IMR-90 (cell line): Measurements from ENCODE around the gene DIP2C. TPM values are rescaled to one million over a fixed set of nuclear protein-coding genes. Genes with fewer than 3 reads are reported as not detected.

Source experiments
- ATAC-seq: fragments of 200-7000 bp; cut with Tn5 transposase; 2 replicates; pipeline ENCODE4 v1.9.1; 2020; ENCODE audit warnings: low read depth, mild to moderate bottlenecking, moderate library complexity
- BruUV-seq: library from RNA; stranded (reverse); fragments of 400-500 nt; replicated peaks from 2 replicates; lab custom pipeline; 2021; lab: Mats Ljungman, UMichigan
- CTCF ChIA-PET: fragments of 300-600 bp; formaldehyde crosslinking; extraction: SDS; loops from one replicate; lab custom pipeline; 2021; ENCODE audit warnings: antibody characterized with exemption; lab: Yijun Ruan, JAX
- POLR2A ChIA-PET: fragments of 300-600 bp; sonication (Branson Sonifier 250); formaldehyde crosslinking; loops from one replicate; lab custom pipeline; 2022; ENCODE audit warnings: antibody characterized with exemption; ENCODE audit not compliant: unreplicated experiment; lab: Charles Lee
- DNase-seq: peaks from one replicate; pipeline ENCODE4 v3.0.0; 2013
- H2AFZ ChIP-seq: replicated peaks from 2 replicates; pipeline ENCODE3; 2013; ENCODE audit warnings: low read length, mild to moderate bottlenecking; ENCODE audit not compliant: poor library complexity
- H2AK5ac ChIP-seq: 2 replicates; pipeline ENCODE4 v1.6.1; 2013; ENCODE audit warnings: low read depth, low read length, inconsistent platforms
- H2AK9ac ChIP-seq: replicated peaks from 2 replicates; pipeline ENCODE3; 2013; ENCODE audit warnings: mild to moderate bottlenecking, low read depth, low read length, moderate library complexity; ENCODE audit not compliant: poor library complexity
- H2BK120ac ChIP-seq: 2 replicates; pipeline ENCODE4 v1.6.1; 2013; ENCODE audit warnings: low read depth, low read length, inconsistent platforms
- H2BK15ac ChIP-seq: 3 replicates; pipeline ENCODE4 v1.6.1; 2013; ENCODE audit warnings: low read depth, low read length, inconsistent platforms
- H2BK20ac ChIP-seq: 2 replicates; pipeline ENCODE4 v1.6.1; 2013; ENCODE audit warnings: low read depth, mild to moderate bottlenecking, inconsistent platforms, low read length, moderate library complexity
- H2BK5ac ChIP-seq: 2 replicates; pipeline ENCODE4 v1.6.1; 2013; ENCODE audit warnings: mild to moderate bottlenecking, low read depth, low read length, inconsistent platforms; ENCODE audit not compliant: poor library complexity, severe bottlenecking
- H3K14ac ChIP-seq: replicated peaks from 2 replicates; pipeline ENCODE4 v1.6.1; 2013; ENCODE audit warnings: low read depth, low read length, inconsistent platforms
- H3K18ac ChIP-seq: 2 replicates; pipeline ENCODE4 v1.6.1; 2013; ENCODE audit warnings: low read depth, low read length, control low read depth
- H3K23ac ChIP-seq: 2 replicates; pipeline ENCODE4 v1.6.1; 2013; ENCODE audit warnings: low read depth, low read length, inconsistent platforms
- H3K27ac ChIP-seq: 2 replicates; pipeline ENCODE4 v1.5.1; 2013; ENCODE audit warnings: mild to moderate bottlenecking, control low read depth, low read length; ENCODE audit not compliant: insufficient read depth
- H3K27me3 ChIP-seq: 2 replicates; pipeline ENCODE4 v1.6.1; 2013; ENCODE audit warnings: low read length; ENCODE audit not compliant: control insufficient read depth, insufficient read depth
- H3K36me3 ChIP-seq: 2 replicates; pipeline ENCODE4 v1.6.1; 2013; ENCODE audit warnings: low read length, mixed read lengths; ENCODE audit not compliant: control insufficient read depth, insufficient read depth
- H3K4ac ChIP-seq: 2 replicates; pipeline ENCODE4 v1.6.1; 2013; ENCODE audit warnings: low read depth, low read length, inconsistent platforms
- H3K4me1 ChIP-seq: 2 replicates; pipeline ENCODE4 v1.6.1; 2013; ENCODE audit warnings: low read length, mixed read lengths; ENCODE audit not compliant: control insufficient read depth, insufficient read depth
- H3K4me2 ChIP-seq: 2 replicates; pipeline ENCODE4 v1.6.1; 2013; ENCODE audit warnings: low read depth, mild to moderate bottlenecking, control low read depth, low read length, moderate library complexity
- H3K4me3 ChIP-seq: 2 replicates; pipeline ENCODE4 v1.5.1; 2013; ENCODE audit warnings: low read depth, mild to moderate bottlenecking, control low read depth, low read length, moderate library complexity; ENCODE audit not compliant: insufficient read depth
- H3K56ac ChIP-seq: 2 replicates; pipeline ENCODE4 v1.6.1; 2013; ENCODE audit warnings: low read length, inconsistent platforms; ENCODE audit not compliant: insufficient read depth; ENCODE audit errors: extremely low read depth
- H3K79me1 ChIP-seq, 2 experiments: 2 replicates each; pipeline ENCODE4 v1.6.1; 2013; ENCODE audit warnings: low read length in 2 of 2, inconsistent platforms in 1 of 2, low read depth in 1 of 2
- H3K9ac ChIP-seq: 2 replicates; pipeline ENCODE4 v1.6.1; 2013; ENCODE audit warnings: low read depth, low read length, control low read depth
- H3K9me1 ChIP-seq: 2 replicates; pipeline ENCODE4 v1.6.1; 2013; ENCODE audit warnings: low read length, inconsistent platforms; ENCODE audit not compliant: insufficient read depth
- H3K9me3 ChIP-seq: 2 replicates; pipeline ENCODE4 v1.6.1; 2013; ENCODE audit warnings: low read length; ENCODE audit not compliant: control insufficient read depth, insufficient read depth
- H4K20me1 ChIP-seq: 2 replicates; pipeline ENCODE4 v1.6.1; 2013; ENCODE audit warnings: low read length, inconsistent platforms; ENCODE audit not compliant: insufficient read depth
- H4K5ac ChIP-seq: 2 replicates; pipeline ENCODE4 v1.6.1; 2013; ENCODE audit warnings: mild to moderate bottlenecking, low read depth, low read length, control low read depth
- H4K8ac ChIP-seq, 2 experiments: 2 replicates each; pipeline ENCODE4 v1.6.1; 2013; ENCODE audit warnings: low read depth in 2 of 2, low read length in 2 of 2, control low read depth in 1 of 2, inconsistent platforms in 1 of 2
- H4K91ac ChIP-seq: 2 replicates; pipeline ENCODE4 v1.6.1; 2013; ENCODE audit warnings: low read depth, low read length, inconsistent platforms; ENCODE audit not compliant: insufficient read depth
- BHLHE40 ChIP-seq: fragments of 150-350 bp; IDR thresholded peaks from 2 replicates; pipeline ENCODE4 v1.6.1; 2016; ENCODE audit warnings: mild to moderate bottlenecking, low read depth, low read length
- CEBPB ChIP-seq: IDR thresholded peaks from 2 replicates; pipeline ENCODE4 v1.6.1; 2012; ENCODE audit warnings: low read depth, low read length, improper control_type of control experiment
- CHD1 ChIP-seq: IDR thresholded peaks from 2 replicates; pipeline ENCODE4 v1.6.1; 2012; ENCODE audit warnings: low read depth, low read length, improper control_type of control experiment
- ELK1 ChIP-seq: fragments of 150-350 bp; IDR thresholded peaks from 2 replicates; pipeline ENCODE4 v1.6.1; 2016; ENCODE audit warnings: low read depth, mild to moderate bottlenecking, low read length, moderate library complexity, borderline replicate concordance
- FOS ChIP-seq: fragments of 150-350 bp; IDR thresholded peaks from 2 replicates; pipeline ENCODE4 v1.6.1; 2016; ENCODE audit warnings: low read depth, low read length
- MAFK ChIP-seq: IDR thresholded peaks from 2 replicates; pipeline ENCODE4 v1.6.1; 2012; ENCODE audit warnings: low read depth, low read length, improper control_type of control experiment
- MAZ ChIP-seq: IDR thresholded peaks from 2 replicates; pipeline ENCODE4 v1.6.1; 2012; ENCODE audit warnings: low read depth, mild to moderate bottlenecking, low read length, improper control_type of control experiment, moderate library complexity, borderline replicate concordance
- MXI1 ChIP-seq: IDR thresholded peaks from 2 replicates; pipeline ENCODE4 v1.6.1; 2012; ENCODE audit warnings: low read depth, mild to moderate bottlenecking, low read length, moderate library complexity, borderline replicate concordance
- NFE2L2 ChIP-seq: fragments of 150-350 bp; IDR thresholded peaks from 2 replicates; pipeline ENCODE4 v1.6.1; 2016; ENCODE audit warnings: low read depth, mild to moderate bottlenecking, low read length
- POLR2A ChIP-seq: IDR thresholded peaks from 2 replicates; pipeline ENCODE4 v1.6.1; 2012; ENCODE audit warnings: mild to moderate bottlenecking, low read depth, low read length
- RAD21 ChIP-seq: IDR thresholded peaks from 2 replicates; pipeline ENCODE4 v1.6.1; 2012; ENCODE audit warnings: low read length, improper control_type of control experiment
- RCOR1 ChIP-seq: IDR thresholded peaks from 2 replicates; pipeline ENCODE4 v1.6.1; 2012; ENCODE audit warnings: mild to moderate bottlenecking, low read length, improper control_type of control experiment; ENCODE audit not compliant: insufficient replicate concordance
- RFX5 ChIP-seq: IDR thresholded peaks from 2 replicates; pipeline ENCODE4 v1.8.0; 2012; ENCODE audit warnings: low read depth, mild to moderate bottlenecking, low read length, moderate library complexity
- SMC3 ChIP-seq: fragments of 150-350 bp; IDR thresholded peaks from 2 replicates; pipeline ENCODE4 v1.6.1; 2016; ENCODE audit warnings: low read depth, mild to moderate bottlenecking, antibody characterized with exemption, low read length, moderate library complexity
- WGBS, 2 experiments: methylation state at CpG; one replicate each; pipeline versions ENCODE4 v1.1.5 to v1.1.7; 2013; ENCODE audit warnings: missing lambda C conversion rate in 2 of 2; ENCODE audit not compliant: insufficient read length in 1 of 2; ENCODE audit errors: extremely low coverage in 2 of 2; 5-methylcytosine and 5-hydroxymethylcytosine counted together
- dilution Hi-C: fragments of 300-500 bp; cut with HindIII; formaldehyde crosslinking; loops from one replicate; pipeline ENCODE4 v1.14.3; 2018; ENCODE audit warnings: low sequenced_read_pairs; ENCODE audit not compliant: unreplicated experiment
- in situ Hi-C: fragments of 300-500 bp; cut with MboI; formaldehyde crosslinking; loops from 3 replicates; pipeline ENCODE4 v1.14.3; 2019; ENCODE audit warnings: low sequenced_read_pairs, inconsistent platforms, mixed read lengths
- intact Hi-C: fragments of 100-400 bp; cut with micrococcal nuclease; formaldehyde crosslinking; loops from 2 replicates; pipeline ENCODE4 v1.10.0; 2022
- polyA plus RNA-seq, 3 experiments: library from polyadenylated mRNA; depleted of rRNA; stranded (reverse); fragments of >200 nt; gene quantifications; 2 replicates each; pipeline ENCODE4 v1.2.3, GENCODE V29; 2012; ENCODE audit warnings: low replicate concordance in 1 of 3
- total RNA-seq: library from RNA; depleted of rRNA; stranded (reverse); fragments of >200 nt; gene quantifications from 2 replicates; pipeline ENCODE4 v1.2.3, GENCODE V29; 2012
- TF ChIP-seq, protein P1 (sequence below): conservative IDR thresholded peaks from 2 replicates; pipeline ENCODE4 v1.5.1; 2012; ENCODE audit warnings: mild to moderate bottlenecking, low read depth, low read length, improper control_type of control experiment
- TF ChIP-seq, protein P2 (sequence below): fragments of 150-350 bp; IDR thresholded peaks from 2 replicates; pipeline ENCODE4 v1.6.1; 2017; ENCODE audit warnings: mild to moderate bottlenecking, antibody characterized with exemption, low read length, low read depth

DIP2C gene
- total and polyA plus RNA-seq, 2 of the 4 experiments (the other 2 are of a cell fraction) = 8.6 to 17.3 TPM

DNA sequence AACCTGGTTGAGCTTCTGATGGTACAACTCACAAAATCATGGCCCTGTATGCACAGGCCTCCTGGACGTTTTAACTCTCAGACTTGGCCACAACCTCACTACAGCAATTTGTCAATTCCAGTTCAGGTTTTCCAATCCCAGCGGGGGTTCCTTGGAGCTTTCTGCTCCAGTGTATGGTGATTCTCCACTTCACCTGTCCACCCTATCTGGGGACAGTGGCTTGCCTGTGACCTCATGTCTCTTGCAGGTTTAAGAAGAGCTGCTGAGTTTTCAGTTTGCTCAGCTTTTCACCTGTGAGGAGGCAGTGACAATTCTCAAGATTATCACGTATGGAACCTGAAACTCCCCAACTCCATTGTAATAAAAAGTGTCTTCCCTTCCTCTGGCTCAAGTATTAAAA lies 254.1 kb downstream of the DIP2C start:
- ATAC-seq = no peak
- Histone ChIP-seq H4K20me1 (no peaks in the 10 kb centered on the region; the same call in 1 of the 2 replicates), H4K5ac (no peak overlapping the region), H3K9me3 (no peaks in the 10 kb centered on the region), H3K23ac (no peak overlapping the region), H3K36me3 (peaks cover 9% of the 10 kb centered on the region), H3K9me1 (peaks cover 10% of the 10 kb centered on the region), H3K27ac (no peak overlapping the region), H2BK5ac (no peak overlapping the region), H3K27me3 (no peaks in the 10 kb centered on the region), H4K8ac (no peak overlapping the region), H3K4me3 (no peak overlapping the region), H3K79me1 (peaks cover 11 to 22% of the 10 kb centered on the region in 2 experiments), H2BK15ac (no peak overlapping the region), H3K14ac (no peak overlapping the region), H3K4ac (no peak overlapping the region), H3K4me1 (no peaks in the 10 kb centered on the region), H2AK9ac (no peak overlapping the region), H2BK120ac (no peak overlapping the region), H3K18ac (no peak overlapping the region), H2BK20ac (no peak overlapping the region), H3K56ac (no peak overlapping the region), H3K4me2 (no peak overlapping the region), H2AK5ac (no peak overlapping the region), H4K91ac (no peak overlapping the region), H3K9ac (no peak overlapping the region), H2AFZ (no peak overlapping the region)
- POLR2A ChIA-PET = no interaction called here
- BruUV-seq = no TSS peak
- intact Hi-C loops = no loop called here
- WGBS, 2 experiments = no CpG with 5 or more reads among the region's 3 CpGs
- dilution Hi-C loops = no loop called here
- TF ChIP-seq BHLHE40 = no peak
- no peak for TF ChIP-seq CEBPB
- TF ChIP-seq RCOR1 = no peak
- TF ChIP-seq, protein P1, sequence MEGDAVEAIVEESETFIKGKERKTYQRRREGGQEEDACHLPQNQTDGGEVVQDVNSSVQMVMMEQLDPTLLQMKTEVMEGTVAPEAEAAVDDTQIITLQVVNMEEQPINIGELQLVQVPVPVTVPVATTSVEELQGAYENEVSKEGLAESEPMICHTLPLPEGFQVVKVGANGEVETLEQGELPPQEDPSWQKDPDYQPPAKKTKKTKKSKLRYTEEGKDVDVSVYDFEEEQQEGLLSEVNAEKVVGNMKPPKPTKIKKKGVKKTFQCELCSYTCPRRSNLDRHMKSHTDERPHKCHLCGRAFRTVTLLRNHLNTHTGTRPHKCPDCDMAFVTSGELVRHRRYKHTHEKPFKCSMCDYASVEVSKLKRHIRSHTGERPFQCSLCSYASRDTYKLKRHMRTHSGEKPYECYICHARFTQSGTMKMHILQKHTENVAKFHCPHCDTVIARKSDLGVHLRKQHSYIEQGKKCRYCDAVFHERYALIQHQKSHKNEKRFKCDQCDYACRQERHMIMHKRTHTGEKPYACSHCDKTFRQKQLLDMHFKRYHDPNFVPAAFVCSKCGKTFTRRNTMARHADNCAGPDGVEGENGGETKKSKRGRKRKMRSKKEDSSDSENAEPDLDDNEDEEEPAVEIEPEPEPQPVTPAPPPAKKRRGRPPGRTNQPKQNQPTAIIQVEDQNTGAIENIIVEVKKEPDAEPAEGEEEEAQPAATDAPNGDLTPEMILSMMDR = no peak
- no peak for TF ChIP-seq ELK1
- TF ChIP-seq, protein P2, sequence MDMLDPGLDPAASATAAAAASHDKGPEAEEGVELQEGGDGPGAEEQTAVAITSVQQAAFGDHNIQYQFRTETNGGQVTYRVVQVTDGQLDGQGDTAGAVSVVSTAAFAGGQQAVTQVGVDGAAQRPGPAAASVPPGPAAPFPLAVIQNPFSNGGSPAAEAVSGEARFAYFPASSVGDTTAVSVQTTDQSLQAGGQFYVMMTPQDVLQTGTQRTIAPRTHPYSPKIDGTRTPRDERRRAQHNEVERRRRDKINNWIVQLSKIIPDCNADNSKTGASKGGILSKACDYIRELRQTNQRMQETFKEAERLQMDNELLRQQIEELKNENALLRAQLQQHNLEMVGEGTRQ = no peak
- TF ChIP-seq MAFK = no peak
- no peak for TF ChIP-seq SMC3
- TF ChIP-seq FOS = no peak
- no peak for TF ChIP-seq POLR2A
- no peak for TF ChIP-seq RFX5
- no peak for TF ChIP-seq CHD1
- no peak for TF ChIP-seq MXI1
- TF ChIP-seq NFE2L2 = no peak
- no peak for TF ChIP-seq MAZ
- TF ChIP-seq RAD21 = no peak
- in situ Hi-C loops = no loop called here
- DNase-seq = no peak
- CTCF ChIA-PET = no interaction called here
